GM12874 (cell line): ENCODE measurements around the gene MINPP1.

Experiments used
- TF ChIP-seq, protein P1 (sequence below): IDR thresholded peaks from 2 replicates; pipeline ENCODE4 v1.5.1; 2011; ENCODE audit warnings: low read depth, mild to moderate bottlenecking, control low read depth, low read length, moderate library complexity; ENCODE audit not compliant: insufficient read depth

Gene MINPP1

DNA sequence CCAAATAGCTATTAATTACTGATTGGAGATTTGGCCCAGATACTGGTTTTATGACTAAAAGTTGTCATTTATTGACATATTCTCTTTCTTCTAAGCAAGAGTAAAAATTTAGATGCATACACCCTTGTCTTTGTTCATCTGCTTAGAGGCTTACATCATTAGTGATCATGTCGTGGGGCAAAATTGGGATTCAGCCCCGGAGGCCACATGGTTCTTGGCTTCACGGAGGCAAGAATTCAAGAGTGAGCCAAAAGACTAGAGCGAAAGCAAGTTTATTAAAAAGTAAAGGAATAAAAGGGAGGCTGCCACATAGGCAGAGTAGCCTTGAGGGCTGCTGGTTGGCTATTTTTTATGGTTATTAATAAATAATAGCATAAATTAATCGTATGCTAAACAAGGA, 41.1 kb downstream of the MINPP1 start:
- TF ChIP-seq, protein P1, sequence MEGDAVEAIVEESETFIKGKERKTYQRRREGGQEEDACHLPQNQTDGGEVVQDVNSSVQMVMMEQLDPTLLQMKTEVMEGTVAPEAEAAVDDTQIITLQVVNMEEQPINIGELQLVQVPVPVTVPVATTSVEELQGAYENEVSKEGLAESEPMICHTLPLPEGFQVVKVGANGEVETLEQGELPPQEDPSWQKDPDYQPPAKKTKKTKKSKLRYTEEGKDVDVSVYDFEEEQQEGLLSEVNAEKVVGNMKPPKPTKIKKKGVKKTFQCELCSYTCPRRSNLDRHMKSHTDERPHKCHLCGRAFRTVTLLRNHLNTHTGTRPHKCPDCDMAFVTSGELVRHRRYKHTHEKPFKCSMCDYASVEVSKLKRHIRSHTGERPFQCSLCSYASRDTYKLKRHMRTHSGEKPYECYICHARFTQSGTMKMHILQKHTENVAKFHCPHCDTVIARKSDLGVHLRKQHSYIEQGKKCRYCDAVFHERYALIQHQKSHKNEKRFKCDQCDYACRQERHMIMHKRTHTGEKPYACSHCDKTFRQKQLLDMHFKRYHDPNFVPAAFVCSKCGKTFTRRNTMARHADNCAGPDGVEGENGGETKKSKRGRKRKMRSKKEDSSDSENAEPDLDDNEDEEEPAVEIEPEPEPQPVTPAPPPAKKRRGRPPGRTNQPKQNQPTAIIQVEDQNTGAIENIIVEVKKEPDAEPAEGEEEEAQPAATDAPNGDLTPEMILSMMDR = no peak

DNA sequence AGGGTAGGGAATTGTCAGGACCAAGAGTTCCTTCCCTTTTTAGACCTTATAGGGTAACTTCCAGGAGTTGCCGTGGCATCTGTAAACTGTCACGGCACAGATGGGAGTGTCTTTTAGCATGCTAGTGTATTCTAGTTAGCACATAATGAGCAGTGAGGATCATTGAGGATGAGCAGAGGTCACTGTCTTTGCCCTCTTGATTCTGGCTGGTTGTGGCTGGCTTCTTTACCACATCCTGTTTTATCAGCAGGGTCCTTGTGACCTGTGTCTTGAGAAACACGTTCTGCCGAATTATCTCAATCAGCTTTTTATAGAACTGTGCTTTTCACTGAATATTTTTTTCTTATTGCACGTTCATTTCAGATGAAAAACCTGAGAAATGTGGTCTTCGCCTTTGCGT, 41.5 kb downstream of the MINPP1 start:
- TF ChIP-seq, protein P1 = no peak

DNA sequence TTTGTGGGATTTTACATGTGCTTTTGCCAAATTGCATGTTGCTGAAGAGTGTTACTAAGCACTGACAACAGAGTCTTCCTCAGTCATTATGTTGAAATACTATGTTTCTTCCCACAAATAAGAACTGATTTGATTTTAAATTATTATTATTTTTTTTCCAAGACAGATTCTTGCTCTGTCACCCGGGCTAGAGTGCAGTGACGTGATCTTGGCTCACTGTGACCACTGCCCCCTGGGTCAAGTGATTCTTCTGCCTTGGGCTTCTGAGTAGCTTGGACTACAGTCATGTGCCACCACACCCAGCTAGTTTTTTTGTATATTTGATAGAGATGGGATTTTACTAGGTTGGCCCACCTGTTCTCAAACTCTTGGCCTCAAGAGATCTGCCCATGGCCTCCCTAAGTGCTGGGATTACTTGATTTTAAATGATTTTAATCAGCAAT, 42.3 kb downstream of the MINPP1 start:
- TF ChIP-seq, protein P1 = no peak

DNA sequence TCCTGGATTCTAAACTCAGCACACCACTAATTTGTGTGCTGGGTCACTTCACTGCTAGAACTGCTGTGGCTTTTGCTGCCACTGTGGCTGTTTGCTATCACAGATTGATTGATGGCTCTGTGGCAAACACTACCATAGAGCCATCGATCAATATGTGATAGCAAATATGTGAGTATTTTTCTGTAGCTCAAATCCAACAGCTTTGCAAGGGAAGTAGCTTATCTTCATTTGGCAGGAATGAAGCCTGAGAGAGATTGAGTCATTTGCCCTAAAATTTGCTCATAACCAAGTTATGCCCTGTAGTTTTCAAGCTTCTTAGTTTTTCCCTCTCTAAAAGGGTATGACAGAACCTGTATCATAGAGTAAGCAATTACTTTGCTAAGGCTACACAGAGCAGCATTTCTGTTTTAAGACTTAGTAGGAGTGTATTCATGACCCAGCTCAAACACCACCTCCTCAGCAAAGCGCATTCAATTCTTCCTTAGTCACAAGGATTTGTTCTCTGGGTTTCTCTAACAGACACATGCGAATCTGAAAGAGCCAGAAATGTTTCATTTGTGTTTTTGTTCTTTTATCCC, 43.1 kb downstream of the MINPP1 start:
- TF ChIP-seq, protein P1 = no peak

DNA sequence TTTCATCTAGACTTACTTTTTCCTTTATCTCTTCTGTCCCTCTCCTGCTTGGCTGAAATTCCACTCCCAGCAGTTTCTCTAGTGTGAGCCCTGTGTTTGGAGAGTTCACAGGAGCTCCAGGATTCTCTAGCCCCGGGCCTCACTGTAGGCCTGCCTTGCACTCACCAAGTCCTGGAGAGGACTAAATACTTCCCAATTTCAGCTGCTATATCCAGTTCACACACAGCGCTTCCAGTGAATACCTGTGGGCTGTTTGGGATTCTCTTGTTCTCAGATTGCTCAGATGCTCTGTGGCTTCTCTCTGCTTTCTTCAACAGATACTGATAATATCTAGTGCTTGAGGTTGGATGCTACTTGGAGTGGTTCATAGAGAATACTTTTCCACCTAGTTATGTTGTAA, 46.0 kb downstream of the MINPP1 start:
- TF ChIP-seq, protein P1 = no peak

DNA sequence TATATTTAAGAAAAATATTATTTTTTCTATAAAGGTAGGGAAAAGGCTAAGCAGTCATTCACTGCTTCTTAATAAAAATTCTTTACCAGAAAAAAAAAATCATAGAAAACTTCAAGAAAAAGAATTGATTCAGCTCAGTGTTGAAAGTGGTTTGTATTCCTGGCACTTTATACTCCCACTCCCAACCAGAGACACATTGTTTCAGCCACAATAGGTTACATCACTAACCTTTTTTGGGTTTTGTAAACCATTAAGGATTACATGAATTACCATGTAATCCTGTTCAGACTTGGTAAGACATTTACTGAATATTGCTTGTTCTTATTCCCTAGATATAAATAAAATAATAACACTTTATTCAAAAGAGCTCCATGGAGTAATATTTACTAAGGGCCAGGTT, 46.6 kb downstream of the MINPP1 start:
- TF ChIP-seq, protein P1 = no peak

DNA sequence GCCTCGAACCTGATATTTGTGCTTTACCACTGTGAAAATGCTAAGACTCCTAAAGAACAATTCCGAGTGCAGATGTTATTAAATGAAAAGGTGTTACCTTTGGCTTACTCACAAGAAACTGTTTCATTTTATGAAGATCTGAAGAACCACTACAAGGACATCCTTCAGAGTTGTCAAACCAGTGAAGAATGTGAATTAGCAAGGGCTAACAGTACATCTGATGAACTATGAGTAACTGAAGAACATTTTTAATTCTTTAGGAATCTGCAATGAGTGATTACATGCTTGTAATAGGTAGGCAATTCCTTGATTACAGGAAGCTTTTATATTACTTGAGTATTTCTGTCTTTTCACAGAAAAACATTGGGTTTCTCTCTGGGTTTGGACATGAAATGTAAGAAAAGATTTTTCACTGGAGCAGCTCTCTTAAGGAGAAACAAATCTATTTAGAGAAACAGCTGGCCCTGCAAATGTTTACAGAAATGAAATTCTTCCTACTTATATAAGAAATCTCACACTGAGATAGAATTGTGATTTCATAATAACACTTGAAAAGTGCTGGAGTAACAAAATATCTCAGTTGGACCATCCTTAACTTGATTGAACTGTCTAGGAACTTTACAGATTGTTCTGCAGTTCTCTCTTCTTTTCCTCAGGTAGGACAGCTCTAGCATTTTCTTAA, 47.7 kb downstream of the MINPP1 start:
- TF ChIP-seq, protein P1 = no peak
